SU-DHL-6 (cell line): Measurements from ENCODE around the gene MEDAG.

ENCODE experiments used
- H2AFZ ChIP-seq: fragments of 200-600 bp; sonication (generic); 2 replicates; pipeline ENCODE4 v1.6.1; 2014; ENCODE audit warnings: low read depth, mild to moderate bottlenecking, moderate library complexity, mixed read lengths, antibody characterized with exemption, low read length; ENCODE audit not compliant: severe bottlenecking
- H3F3A ChIP-seq: fragments of 200-600 bp; shearing (Covaris generic); 2 replicates; pipeline ENCODE4 v1.6.0; 2016; ENCODE audit warnings: antibody characterized with exemption, mild to moderate bottlenecking; ENCODE audit not compliant: insufficient read depth
- H3K27ac ChIP-seq: fragments of 200-600 bp; sonication (generic); 2 replicates; pipeline ENCODE4 v1.5.1; 2016; ENCODE audit warnings: low read depth, mild to moderate bottlenecking, low read length, moderate library complexity, mixed read lengths
- H3K27me3 ChIP-seq: fragments of 200-600 bp; sonication (generic), shearing (Covaris generic); 2 replicates; pipeline ENCODE4 v1.6.0; 2014; ENCODE audit warnings: mild to moderate bottlenecking, low read length
- H3K36me3 ChIP-seq: fragments of 200-600 bp; sonication (generic); 2 replicates; pipeline ENCODE4 v1.6.1; 2014; ENCODE audit warnings: mild to moderate bottlenecking, low read length, mixed read lengths
- H3K4me2 ChIP-seq: fragments of 300-600, 200-600 bp; shearing (Covaris generic), sonication (generic); 2 replicates; pipeline ENCODE4 v1.6.0; 2014; ENCODE audit warnings: low read length, low read depth, mild to moderate bottlenecking; ENCODE audit not compliant: poor library complexity, severe bottlenecking
- H3K4me3 ChIP-seq: fragments of 200-600 bp; sonication (generic); 2 replicates; pipeline ENCODE4 v1.5.1; 2014; ENCODE audit warnings: antibody characterized with exemption, low read length, mild to moderate bottlenecking, mixed read lengths; ENCODE audit not compliant: insufficient read depth, poor library complexity, severe bottlenecking
- H3K79me2 ChIP-seq: fragments of 200-600 bp; sonication (generic); 2 replicates; pipeline ENCODE4 v1.6.1; 2014; ENCODE audit warnings: mild to moderate bottlenecking, low read length, moderate library complexity; ENCODE audit not compliant: insufficient read depth
- H3K9ac ChIP-seq: fragments of 200-600 bp; sonication (generic); 2 replicates; pipeline ENCODE4 v1.7.0; 2014; ENCODE audit warnings: mild to moderate bottlenecking, low read length
- H3K9me2 ChIP-seq: fragments of 200-600 bp; sonication (generic); replicated peaks from 2 replicates; pipeline ENCODE4 v1.6.1; 2014; ENCODE audit warnings: low read length; ENCODE audit not compliant: insufficient read depth
- H3K9me3 ChIP-seq: fragments of 200-600 bp; sonication (generic); 2 replicates; pipeline ENCODE4 v1.6.1; 2014; ENCODE audit warnings: low read length, mixed read lengths; ENCODE audit not compliant: insufficient read depth
- H4K20me1 ChIP-seq: fragments of 200-600 bp; sonication (generic); 2 replicates; pipeline ENCODE4 v1.6.1; 2014; ENCODE audit warnings: low read depth, mild to moderate bottlenecking, antibody characterized with exemption, low read length, moderate library complexity, mixed read lengths
- EZH2phosphoT487 ChIP-seq: fragments of 200-600 bp; sonication (generic), shearing (Covaris generic); conservative IDR thresholded peaks from 2 replicates; pipeline ENCODE4 v1.6.1; 2018; ENCODE audit warnings: mild to moderate bottlenecking, antibody characterized with exemption, low read length, moderate library complexity, mixed read lengths
- TF ChIP-seq, protein P1 (sequence below): fragments of 200-600 bp; sonication (generic); IDR thresholded peaks from one replicate; pipeline ENCODE4 v1.5.1; 2017; ENCODE audit warnings: antibody characterized with exemption, mild to moderate bottlenecking, low read length, moderate library complexity; ENCODE audit not compliant: insufficient read depth, poor library complexity, severe bottlenecking

The MEDAG gene

GRCh38 chr13:30905932-30906383 is at the start of gene MEDAG:
Gene MEDAG (plus strand): TSS chr13:30906271. CDS start chr13:30906516, 245 bp downstream.
- no peak within 1 kb of the TSS for H3K4me2 ChIP-seq
- H3K9ac ChIP-seq: no peak within 1 kb of the TSS
- TF ChIP-seq, protein P1, sequence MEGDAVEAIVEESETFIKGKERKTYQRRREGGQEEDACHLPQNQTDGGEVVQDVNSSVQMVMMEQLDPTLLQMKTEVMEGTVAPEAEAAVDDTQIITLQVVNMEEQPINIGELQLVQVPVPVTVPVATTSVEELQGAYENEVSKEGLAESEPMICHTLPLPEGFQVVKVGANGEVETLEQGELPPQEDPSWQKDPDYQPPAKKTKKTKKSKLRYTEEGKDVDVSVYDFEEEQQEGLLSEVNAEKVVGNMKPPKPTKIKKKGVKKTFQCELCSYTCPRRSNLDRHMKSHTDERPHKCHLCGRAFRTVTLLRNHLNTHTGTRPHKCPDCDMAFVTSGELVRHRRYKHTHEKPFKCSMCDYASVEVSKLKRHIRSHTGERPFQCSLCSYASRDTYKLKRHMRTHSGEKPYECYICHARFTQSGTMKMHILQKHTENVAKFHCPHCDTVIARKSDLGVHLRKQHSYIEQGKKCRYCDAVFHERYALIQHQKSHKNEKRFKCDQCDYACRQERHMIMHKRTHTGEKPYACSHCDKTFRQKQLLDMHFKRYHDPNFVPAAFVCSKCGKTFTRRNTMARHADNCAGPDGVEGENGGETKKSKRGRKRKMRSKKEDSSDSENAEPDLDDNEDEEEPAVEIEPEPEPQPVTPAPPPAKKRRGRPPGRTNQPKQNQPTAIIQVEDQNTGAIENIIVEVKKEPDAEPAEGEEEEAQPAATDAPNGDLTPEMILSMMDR: no peak
- no peak for TF ChIP-seq EZH2phosphoT487
- H3K79me2 ChIP-seq: no peaks in the 10 kb centered on the region
- no peaks in the 10 kb centered on the region for H3K9me3 ChIP-seq
- H3K9me2 ChIP-seq: no peaks in the 10 kb centered on the region
- H4K20me1 ChIP-seq: no peaks in the 10 kb centered on the region
- H3F3A ChIP-seq: no peaks in the 10 kb centered on the region
- H3K36me3 ChIP-seq: no peaks in the 10 kb centered on the region
- H3K4me3 ChIP-seq: no peak within 1 kb of the TSS
- no peaks in the 10 kb centered on the region for H3K27me3 ChIP-seq
- no peak within 1 kb of the TSS for H2AFZ ChIP-seq
- no peak within 1 kb of the TSS for H3K27ac ChIP-seq

DNA sequence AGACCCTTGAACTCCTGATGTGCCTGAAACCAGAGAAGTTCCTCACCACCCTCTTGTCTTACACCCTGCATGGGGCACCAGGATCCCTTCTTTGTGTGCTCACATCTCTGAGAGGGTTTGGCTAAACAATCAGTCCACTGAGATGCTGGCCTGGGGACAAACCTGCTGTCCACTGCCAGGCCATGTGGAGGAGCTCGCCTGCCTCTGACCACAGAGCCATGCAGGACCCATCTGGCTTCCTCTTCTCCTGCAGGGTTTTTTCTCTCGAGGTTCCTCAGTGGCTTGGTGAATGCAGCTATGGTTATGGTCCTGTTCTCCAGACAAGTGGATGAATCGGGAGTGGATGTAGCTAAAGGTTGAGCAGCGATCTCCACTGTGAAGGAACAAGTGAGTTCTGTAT is 49.1 kb upstream of the MEDAG start:
- Histone ChIP-seq H3K9me2 (no peaks in the 10 kb centered on the region), H3K27me3 (no peaks in the 10 kb centered on the region), H3K27ac (no peak overlapping the region), H3K79me2 (no peaks in the 10 kb centered on the region), H3K4me2 (no peak overlapping the region), H3F3A (no peaks in the 10 kb centered on the region), H3K9ac (no peak overlapping the region), H2AFZ (no peak overlapping the region), H4K20me1 (no peaks in the 10 kb centered on the region), H3K36me3 (no peaks in the 10 kb centered on the region), H3K4me3 (no peak overlapping the region), H3K9me3 (no peaks in the 10 kb centered on the region)
- TF ChIP-seq EZH2phosphoT487: no peak
- TF ChIP-seq, protein P1: no peak

GRCh38 chr13:30857636-30858035 is 48.4 kb upstream of the MEDAG start:
- H3K27me3 ChIP-seq: no peaks in the 10 kb centered on the region
- no peaks in the 10 kb centered on the region for H4K20me1 ChIP-seq
- no peak overlapping the region for H3K9ac ChIP-seq
- H3K36me3 ChIP-seq: no peaks in the 10 kb centered on the region
- no peaks in the 10 kb centered on the region for H3F3A ChIP-seq
- H3K4me2 ChIP-seq: no peak overlapping the region
- H3K9me3 ChIP-seq: no peaks in the 10 kb centered on the region
- H2AFZ ChIP-seq: no peak overlapping the region
- TF ChIP-seq, protein P1: no peak
- no peaks in the 10 kb centered on the region for H3K9me2 ChIP-seq
- H3K79me2 ChIP-seq: no peaks in the 10 kb centered on the region
- H3K4me3 ChIP-seq: no peak overlapping the region
- H3K27ac ChIP-seq: no peak overlapping the region

GRCh38 chr13:30859326-30859725 is 46.7 kb upstream of the MEDAG start:
- no peaks in the 10 kb centered on the region for H3K9me3 ChIP-seq
- no peaks in the 10 kb centered on the region for H3K9me2 ChIP-seq
- H3F3A ChIP-seq: no peaks in the 10 kb centered on the region
- H3K9ac ChIP-seq: no peak overlapping the region
- H3K36me3 ChIP-seq: no peaks in the 10 kb centered on the region
- no peak overlapping the region for H3K4me3 ChIP-seq
- H4K20me1 ChIP-seq: no peaks in the 10 kb centered on the region
- TF ChIP-seq EZH2phosphoT487: no peak
- TF ChIP-seq, protein P1: no peak
- H3K27ac ChIP-seq: no peak overlapping the region
- H3K79me2 ChIP-seq: no peaks in the 10 kb centered on the region
- H3K27me3 ChIP-seq: no peaks in the 10 kb centered on the region
- no peak overlapping the region for H3K4me2 ChIP-seq
- no peak overlapping the region for H2AFZ ChIP-seq
